Stromal cell of bone marrow (primary cell): Measurements from ENCODE around the gene COL4A6.

ENCODE experiments used
- DNase-seq: peaks from one replicate; pipeline ENCODE4 v3.0.0-alpha.2; 2012; ENCODE audit warnings: low read depth

The COL4A6 gene

GRCh38 chrX:108216919-108217571, 221.2 kb downstream of the COL4A6 start:
- no peak for DNase-seq

- no peak for DNase-seq
Observed at GRCh38 chrX:108216405-108216804, 221.8 kb downstream of the COL4A6 start.

- no peak for DNase-seq
Observed at GRCh38 chrX:108211301-108211700, 226.9 kb downstream of the COL4A6 start.

GRCh38 chrX:108209006-108209554, 229.1 kb downstream of the COL4A6 start:
- no peak for DNase-seq

- no peak for DNase-seq
Observed at GRCh38 chrX:108203540-108203939, 234.7 kb downstream of the COL4A6 start.

GRCh38 chrX:108199691-108200090, 238.5 kb downstream of the COL4A6 start:
- DNase-seq, result no peak

- DNase-seq, result no peak
Observed at GRCh38 chrX:108199041-108199440, 239.2 kb downstream of the COL4A6 start.

GRCh38 chrX:108198420-108198819, 239.8 kb downstream of the COL4A6 start:
- DNase-seq, result peak; percentile 10

- DNase-seq, result peak; percentile 61
Observed at GRCh38 chrX:108186811-108187210, 251.4 kb downstream of the COL4A6 start.

GRCh38 chrX:108178143-108178498, 260.1 kb downstream of the COL4A6 start:
- DNase-seq, result no peak

GRCh38 chrX:108177351-108178142, 260.7 kb downstream of the COL4A6 start:
- no peak for DNase-seq

- DNase-seq, result no peak
Observed at GRCh38 chrX:108173874-108174273, 264.3 kb downstream of the COL4A6 start.

- no peak for DNase-seq
Observed at GRCh38 chrX:108171671-108172070, 266.6 kb downstream of the COL4A6 start.

- no peak for DNase-seq
Observed at GRCh38 chrX:108169768-108170167, 268.5 kb downstream of the COL4A6 start.

- no peak for DNase-seq
Observed at GRCh38 chrX:108168961-108169740, 269.1 kb downstream of the COL4A6 start.

- no peak for DNase-seq
Observed at GRCh38 chrX:108167211-108167872, 270.9 kb downstream of the COL4A6 start.

- no peak for DNase-seq
Observed at GRCh38 chrX:108165383-108166111, 272.7 kb downstream of the COL4A6 start.

GRCh38 chrX:108163333-108164082, 274.7 kb downstream of the COL4A6 start:
- DNase-seq, result no peak

- DNase-seq, result no peak
Observed at GRCh38 chrX:108162265-108162664, 276.0 kb downstream of the COL4A6 start.

GRCh38 chrX:108160309-108160708, 277.9 kb downstream of the COL4A6 start:
- DNase-seq, result no peak
